Retinal pigment epithelial cell (primary cell): ENCODE results near the gene PTPRN2.

Experiments
- DNase-seq: peaks from one replicate; pipeline ENCODE4 v3.0.0-alpha.2; 2010; ENCODE audit warnings: low read depth
- H3K4me3 ChIP-seq: 2 replicates; pipeline ENCODE4 v1.5.1; 2011; ENCODE audit warnings: mild to moderate bottlenecking, low read length, control low read depth, moderate library complexity
- CTCF ChIP-seq: conservative IDR thresholded peaks from 2 replicates; pipeline ENCODE4 v1.5.1; 2011; ENCODE audit warnings: low read depth, low read length, control low read depth, inconsistent platforms

Gene PTPRN2

GRCh38 chr7:158361326-158361946 is 226.2 kb downstream of the PTPRN2 start:
- no peak for DNase-seq
- no peak overlapping the region for H3K4me3 ChIP-seq
- no peak for TF ChIP-seq CTCF

- DNase-seq = no peak
- no peak for TF ChIP-seq CTCF
- no peak overlapping the region for H3K4me3 ChIP-seq
These were observed 228.5 kb downstream of the PTPRN2 start for GRCh38 chr7:158358926-158359645.

GRCh38 chr7:158357898-158358821 is 229.5 kb downstream of the PTPRN2 start:
- H3K4me3 ChIP-seq = no peak overlapping the region
- no peak for TF ChIP-seq CTCF
- no peak for DNase-seq

GRCh38 chr7:158357106-158357897 is 230.3 kb downstream of the PTPRN2 start:
- TF ChIP-seq CTCF = no peak

GRCh38 chr7:158356454-158356853 is 231.2 kb downstream of the PTPRN2 start:
- TF ChIP-seq CTCF = no peak
- H3K4me3 ChIP-seq = no peak overlapping the region
- no peak for DNase-seq

More at GRCh38 chr7:158357106-158357897, 230.3 kb downstream of the PTPRN2 start:
- DNase-seq = no peak
- H3K4me3 ChIP-seq = no peak overlapping the region

- DNase-seq = no peak
- H3K4me3 ChIP-seq = no peak overlapping the region
- no peak for TF ChIP-seq CTCF
These were observed 232.1 kb downstream of the PTPRN2 start for GRCh38 chr7:158355456-158356065.
